C4-2B (cell line): Measurements from ENCODE around the gene MAGEB17.

ENCODE experiments used
- ZFX ChIP-seq: fragments of 450-650 bp; IDR thresholded peaks from 2 replicates; pipeline ENCODE4 v1.6.1; 2017
- TF ChIP-seq, protein P1 (sequence below): fragments of 450-650 bp; conservative IDR thresholded peaks from 2 replicates; pipeline ENCODE4 v1.5.1; 2017; ENCODE audit warnings: mild to moderate bottlenecking

GRCh38 chrX:16175329-16176061, 8.2 kb downstream of the MAGEB17 start:
- TF ChIP-seq, protein P1, sequence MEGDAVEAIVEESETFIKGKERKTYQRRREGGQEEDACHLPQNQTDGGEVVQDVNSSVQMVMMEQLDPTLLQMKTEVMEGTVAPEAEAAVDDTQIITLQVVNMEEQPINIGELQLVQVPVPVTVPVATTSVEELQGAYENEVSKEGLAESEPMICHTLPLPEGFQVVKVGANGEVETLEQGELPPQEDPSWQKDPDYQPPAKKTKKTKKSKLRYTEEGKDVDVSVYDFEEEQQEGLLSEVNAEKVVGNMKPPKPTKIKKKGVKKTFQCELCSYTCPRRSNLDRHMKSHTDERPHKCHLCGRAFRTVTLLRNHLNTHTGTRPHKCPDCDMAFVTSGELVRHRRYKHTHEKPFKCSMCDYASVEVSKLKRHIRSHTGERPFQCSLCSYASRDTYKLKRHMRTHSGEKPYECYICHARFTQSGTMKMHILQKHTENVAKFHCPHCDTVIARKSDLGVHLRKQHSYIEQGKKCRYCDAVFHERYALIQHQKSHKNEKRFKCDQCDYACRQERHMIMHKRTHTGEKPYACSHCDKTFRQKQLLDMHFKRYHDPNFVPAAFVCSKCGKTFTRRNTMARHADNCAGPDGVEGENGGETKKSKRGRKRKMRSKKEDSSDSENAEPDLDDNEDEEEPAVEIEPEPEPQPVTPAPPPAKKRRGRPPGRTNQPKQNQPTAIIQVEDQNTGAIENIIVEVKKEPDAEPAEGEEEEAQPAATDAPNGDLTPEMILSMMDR, result no peak
- no peak for TF ChIP-seq ZFX
